Measurements from ENCODE around the gene ALKBH3. TPM values are rescaled to one million over a fixed set of nuclear protein-coding genes. Genes with fewer than 3 reads are reported as not detected.

ALKBH3 gene
- total and polyA plus RNA-seq, 2 of the 13 experiments (the other 11 are each of a cell fraction or from before 2014, with no cell fraction given) = 17.8 to 36.1 TPM

- ATAC-seq (no peak; the same call in 2 of the 3 replicates), FAIRE-seq (no peak), DNase-seq (ENCODE audit: low spot score) (no peak)
- Histone ChIP-seq H3K27me3 (ENCODE audit: control insufficient read depth in 1 of 2, insufficient read depth in 2 of 2, low read length in 2 of 2) (no peaks in the 10 kb centered on the region; a peak in 1 of 5 replicates), H3K9me3 (ENCODE audit: low read length) (0 out of 2 replicates have a peak, but pooled peaks cover 6% of the 10 kb centered on the region), H3K4me3 (replicated peaks in 1 of 3; ENCODE audit: insufficient read depth in 1 of 3, low read depth in 2 of 3, low read length in 3 of 3) (no peak overlapping the region), H3K4me1 (ENCODE audit: insufficient read depth, low read length) (no peaks in the 10 kb centered on the region), H2AFZ (ENCODE audit: low read length) (no peak overlapping the region), H3K4me2 (ENCODE audit: low read depth, low read length) (no peak overlapping the region), H3K36me3 (replicated peaks in 1 of 2; ENCODE audit: control insufficient read depth in 1 of 2, insufficient read depth in 2 of 2, low read length in 2 of 2) (no peaks in the 10 kb centered on the region), H3K9ac (ENCODE audit: insufficient read depth, low read depth, low read length) (no peak overlapping the region), H3K27ac (ENCODE audit: extremely low read length, insufficient read depth, low read length) (no peak overlapping the region), H4K20me1 (ENCODE audit: insufficient read depth, low read length) (no peaks in the 10 kb centered on the region), H3K79me2 (ENCODE audit: insufficient read depth, low read length) (no peaks in the 10 kb centered on the region)
- BruUV-seq (replicated peaks) = no TSS peak
- 0% methylated on average over 2 of the region's 4 CpGs for WGBS (ENCODE audit: low lambda C conversion rate)
- ChIA-PET CTCF (ENCODE audit: low intra/inter-chr PET ratio, low total read pairs) (no interaction called here), POLR2A (no interaction called here)
- in situ Hi-C loops (cut with HindIII; ENCODE audit: extremely low pct_ligation_motif_present, low pct_unique_long_range_greater_than_20kb) (no loop called here), intact Hi-C loops (cut with micrococcal nuclease; ENCODE audit: unreplicated experiment) (no loop called here)
- TF ChIP-seq AHR (CRISPR knock-in tag; IDR thresholded peaks at IDR 0.05) (no peak), MED1 (CRISPR knock-in tag; IDR thresholded peaks at IDR 0.05) (no peak), REXO4 (CRISPR knock-in tag; IDR thresholded peaks at IDR 0.05; ENCODE audit: borderline replicate concordance) (no peak), CAMTA2 (CRISPR knock-in tag; IDR thresholded peaks at IDR 0.05; ENCODE audit: borderline replicate concordance) (no peak), NAIF1 (CRISPR knock-in tag; IDR thresholded peaks at IDR 0.05; ENCODE audit: borderline replicate concordance) (no peak), POGZ (CRISPR knock-in tag; IDR thresholded peaks at IDR 0.05) (no peak), MXD4 (CRISPR knock-in tag; IDR thresholded peaks at IDR 0.05) (no peak), YEATS4 (CRISPR knock-in tag; IDR thresholded peaks at IDR 0.05; ENCODE audit: borderline replicate concordance) (no peak), RNF219 (CRISPR knock-in tag; IDR thresholded peaks at IDR 0.05) (no peak), ZBTB34 (CRISPR knock-in tag; IDR thresholded peaks at IDR 0.05) (no peak), MXD1 (CRISPR knock-in tag; IDR thresholded peaks at IDR 0.05) (no peak)
Observed at GRCh38 chr11:43968719-43969118, 88.1 kb downstream of the ALKBH3 start.
